H1 (cell line): Measurements from ENCODE around the gene PPARA. TPM values are rescaled to one million over a fixed set of nuclear protein-coding genes. Genes with fewer than 3 reads are reported as not detected.

Experiments
- CTCF ChIA-PET: fragments of 300-600 bp; sonication (Branson Sonifier 250); formaldehyde crosslinking; loops from one replicate; lab custom pipeline; 2021; ENCODE audit not compliant: partially characterized antibody; lab: Charles Lee
- POLR2A ChIA-PET: fragments of 300-600 bp; sonication (Branson Sonifier 250); formaldehyde crosslinking; loops from one replicate; lab custom pipeline; 2021; ENCODE audit warnings: inconsistent platforms; ENCODE audit not compliant: partially characterized antibody; lab: Charles Lee
- DNase-seq, 2 experiments: peaks; one replicate each; pipeline versions ENCODE4 v3.0.0 to v3.0.0-alpha.2; 2010 to 2022; ENCODE audit warnings: low spot score in 2 of 2, low read depth in 1 of 2, mixed read lengths in 1 of 2
- FAIRE-seq: peaks from 2 replicates; lab custom pipeline; 2011; peaks lifted over from hg19 to GRCh38; lab: Jason Lieb, UNC
- H2AFZ ChIP-seq: 2 replicates; pipeline ENCODE4 v1.8.1; 2012; ENCODE audit warnings: low read length, inconsistent platforms
- H2AK5ac ChIP-seq: 2 replicates; pipeline ENCODE4 v1.6.1; 2013; ENCODE audit warnings: low read depth, low read length
- H2BK120ac ChIP-seq: replicated peaks from 2 replicates; pipeline ENCODE3; 2013; ENCODE audit warnings: low read depth, low read length, inconsistent platforms
- H2BK12ac ChIP-seq: 2 replicates; pipeline ENCODE4 v1.6.1; 2013; ENCODE audit warnings: low read depth, low read length
- H2BK15ac ChIP-seq: 2 replicates; pipeline ENCODE4 v1.6.1; 2013; ENCODE audit warnings: low read length
- H2BK20ac ChIP-seq: 2 replicates; pipeline ENCODE4 v1.6.1; 2013; ENCODE audit warnings: low read length
- H2BK5ac ChIP-seq: 2 replicates; pipeline ENCODE4 v1.6.1; 2013; ENCODE audit warnings: low read depth, low read length
- H3K14ac ChIP-seq: 2 replicates; pipeline ENCODE4 v1.6.1; 2013; ENCODE audit warnings: inconsistent platforms; ENCODE audit not compliant: insufficient read length
- H3K18ac ChIP-seq: 2 replicates; pipeline ENCODE4 v1.6.1; 2013; ENCODE audit warnings: low read length; ENCODE audit errors: extremely low read depth
- H3K23ac ChIP-seq: 2 replicates; pipeline ENCODE4 v1.6.1; 2013; ENCODE audit warnings: inconsistent platforms; ENCODE audit not compliant: insufficient read length
- H3K23me2 ChIP-seq: 2 replicates; pipeline ENCODE4 v1.6.1; 2013; ENCODE audit warnings: low read depth, low read length
- H3K27ac ChIP-seq: 2 replicates; pipeline ENCODE4 v1.6.1; 2011; ENCODE audit warnings: low read depth, low read length, inconsistent platforms
- H3K27me3 ChIP-seq, 4 experiments: replicated peaks in 1 of 4; 1 replicate in 1 of 4; 2 replicates in 3 of 4; pipeline versions ENCODE4 v1.6.1 to v1.8.1; 2011 to 2013; ENCODE audit warnings: low read length in 3 of 4, mild to moderate bottlenecking in 3 of 4, inconsistent platforms in 2 of 4, mixed read lengths in 2 of 4, moderate library complexity in 1 of 4; ENCODE audit not compliant: control insufficient read depth in 3 of 4, insufficient read depth in 3 of 4; ENCODE audit errors: extremely low read depth in 1 of 4
- H3K36me3 ChIP-seq, 4 experiments: 2 replicates each; pipeline versions ENCODE4 v1.6.1 to v1.8.1; 2011 to 2013; ENCODE audit warnings: mild to moderate bottlenecking in 4 of 4, low read length in 3 of 4, moderate library complexity in 2 of 4, control low read depth in 1 of 4, inconsistent platforms in 1 of 4; ENCODE audit not compliant: insufficient read depth in 4 of 4, control insufficient read depth in 2 of 4
- H3K4ac ChIP-seq: replicated peaks from 2 replicates; pipeline ENCODE3; 2013; ENCODE audit warnings: low read length, low read depth, mixed read lengths, inconsistent platforms; ENCODE audit not compliant: insufficient read length
- H3K4me1 ChIP-seq, 4 experiments: replicated peaks in 1 of 4; 1 replicate in 1 of 4; 2 replicates in 3 of 4; pipeline versions ENCODE4 v1.6.1 to v1.8.1; 2011 to 2013; ENCODE audit warnings: low read length in 3 of 4, inconsistent platforms in 2 of 4, mixed read lengths in 1 of 4; ENCODE audit not compliant: insufficient read depth in 4 of 4, control insufficient read depth in 3 of 4
- H3K4me2 ChIP-seq, 2 experiments: 2 replicates each; pipeline versions ENCODE4 v1.6.1 to v1.8.1; 2011 to 2013; ENCODE audit warnings: low read depth in 2 of 2, low read length in 2 of 2, control low read depth in 1 of 2, inconsistent platforms in 1 of 2, mild to moderate bottlenecking in 1 of 2; ENCODE audit not compliant: insufficient read depth in 1 of 2
- H3K4me3 ChIP-seq, 4 experiments: fragments of 200-600, 300-600 bp in 1 of 4; sonication (generic), shearing (Covaris generic), sonication (Bioruptor Twin) in 1 of 4; 2 replicates each; pipeline versions ENCODE4 v1.5.1 to v1.8.1; 2011 to 2016; ENCODE audit warnings: low read length in 4 of 4, low read depth in 3 of 4, control low read depth in 2 of 4, inconsistent platforms in 2 of 4, mild to moderate bottlenecking in 2 of 4, mixed read lengths in 1 of 4, moderate library complexity in 1 of 4; ENCODE audit not compliant: insufficient read depth in 2 of 4; ENCODE audit errors: extremely low read depth in 1 of 4
- H3K56ac ChIP-seq: replicated peaks from 2 replicates; pipeline ENCODE3; 2013; ENCODE audit warnings: low read depth, mild to moderate bottlenecking, mixed read lengths, low read length, inconsistent platforms; ENCODE audit not compliant: insufficient read length
- H3K79me1 ChIP-seq: 2 replicates; pipeline ENCODE4 v1.6.1; 2013; ENCODE audit warnings: low read depth, low read length, control low read depth
- H3K79me2 ChIP-seq, 2 experiments: 2 replicates each; pipeline versions ENCODE4 v1.6.1 to v1.8.1; 2012 to 2013; ENCODE audit warnings: low read length in 2 of 2, mild to moderate bottlenecking in 2 of 2, inconsistent platforms in 1 of 2; ENCODE audit not compliant: insufficient read depth in 2 of 2, control insufficient read depth in 1 of 2
- H3K9ac ChIP-seq, 4 experiments: replicated peaks in 1 of 4; 1 replicate in 1 of 4; 2 replicates in 3 of 4; pipeline versions ENCODE4 v1.6.1 to v1.8.1; 2011 to 2013; ENCODE audit warnings: low read depth in 3 of 4, low read length in 3 of 4, control low read depth in 2 of 4, mild to moderate bottlenecking in 2 of 4, moderate library complexity in 2 of 4, inconsistent platforms in 1 of 4; ENCODE audit errors: extremely low read depth in 1 of 4
- H3K9me3 ChIP-seq, 2 experiments: 2 replicates each; pipeline versions ENCODE4 v1.6.1 to v1.8.1; 2012 to 2013; ENCODE audit warnings: mild to moderate bottlenecking in 2 of 2, moderate library complexity in 2 of 2, control low read depth in 1 of 2, inconsistent platforms in 1 of 2, low read depth in 1 of 2, low read length in 1 of 2, mixed read lengths in 1 of 2; ENCODE audit not compliant: insufficient read depth in 2 of 2
- H4K20me1 ChIP-seq, 2 experiments: replicated peaks in 1 of 2; 2 replicates each; pipeline versions ENCODE3 to v1.8.1; 2011 to 2013; ENCODE audit warnings: inconsistent platforms in 2 of 2, low read length in 2 of 2, mild to moderate bottlenecking in 1 of 2; ENCODE audit not compliant: insufficient read depth in 2 of 2, control insufficient read depth in 1 of 2
- H4K5ac ChIP-seq: 2 replicates; pipeline ENCODE4 v1.6.1; 2013; ENCODE audit warnings: low read length, low read depth, mixed read lengths, inconsistent platforms; ENCODE audit not compliant: insufficient read length
- H4K8ac ChIP-seq: 2 replicates; pipeline ENCODE4 v1.8.0; 2013; ENCODE audit warnings: mild to moderate bottlenecking, moderate library complexity, low read length, inconsistent platforms; ENCODE audit not compliant: insufficient read depth; ENCODE audit errors: extremely low read depth
- H4K91ac ChIP-seq: replicated peaks from 2 replicates; pipeline ENCODE3; 2013; ENCODE audit warnings: low read length, mixed read lengths, inconsistent platforms; ENCODE audit not compliant: insufficient read length
- ASH2L ChIP-seq: fragments of 200-600, 300-600 bp; sonication (generic); IDR thresholded peaks from one replicate; pipeline ENCODE4 v1.7.1; 2017; ENCODE audit warnings: low read length
- FOSL1 ChIP-seq: IDR thresholded peaks from 2 replicates; pipeline ENCODE4 v1.6.1; 2011; ENCODE audit warnings: mild to moderate bottlenecking, low read depth, low read length, moderate library complexity; ENCODE audit not compliant: insufficient read depth
- GTF2F1 ChIP-seq: IDR thresholded peaks from 2 replicates; pipeline ENCODE4 v1.6.1; 2012; ENCODE audit warnings: low read depth, low read length, improper control_type of control experiment, borderline replicate concordance
- SP4 ChIP-seq: IDR thresholded peaks from 2 replicates; pipeline ENCODE4 v1.6.1; 2012; ENCODE audit warnings: low read length, inconsistent platforms
- SRF ChIP-seq: IDR thresholded peaks from 2 replicates; pipeline ENCODE4 v1.6.1; 2011; ENCODE audit warnings: mild to moderate bottlenecking, low read depth, low read length, moderate library complexity
- SUZ12 ChIP-seq: fragments of 200-600 bp; sonication (generic); IDR thresholded peaks from 2 replicates; pipeline ENCODE4 v1.6.1; 2012; ENCODE audit warnings: mild to moderate bottlenecking, inconsistent platforms, low read length, moderate library complexity, mixed read lengths
- WGBS, 2 experiments: shearing (Covaris generic) in 1 of 2; methylation state at CpG; one replicate each; pipeline versions ENCODE4 v1.1.6 to v1.1.7; 2013 to 2015; ENCODE audit warnings: low lambda C conversion rate in 2 of 2, mixed read lengths in 2 of 2, inconsistent platforms in 1 of 2, low coverage in 1 of 2, missing lambda C conversion rate in 1 of 2; ENCODE audit not compliant: insufficient replicate concordance in 2 of 2, insufficient coverage in 1 of 2, insufficient read length in 1 of 2; ENCODE audit errors: extremely low coverage in 1 of 2, missing lambda C conversion rate in 1 of 2; 5-methylcytosine and 5-hydroxymethylcytosine counted together
- polyA plus RNA-seq, 7 experiments: library from polyadenylated mRNA; depleted of rRNA in 3 of 7; stranded (reverse) in 5 of 7; unstranded in 2 of 7; fragments of >200 nt in 5 of 7; fragments of 200-250 nt in 2 of 7; gene quantifications; 1 replicate in 5 of 7; 2 replicates in 1 of 7; 4 replicates in 1 of 7; pipeline versions ENCODE4 v1.2.1 to v1.2.3, GENCODE V29; 2011 to 2013; ENCODE audit warnings: missing spikeins in 2 of 7, mixed read lengths in 2 of 7
- total RNA-seq: library from RNA; stranded (reverse); fragmentation: NEBNext Ultra II Directional; extraction: Animal tissue kit (Norgen Biotek cat#: 25700); gene quantifications from 2 replicates; pipeline ENCODE4 v1.2.1, GENCODE V29; 2021

Gene PPARA
- total and polyA plus RNA-seq, 2 of the 8 experiments (the other 6 are each of a cell fraction or from before 2014, with no cell fraction given): 3.1 to 8.2 TPM

DNA sequence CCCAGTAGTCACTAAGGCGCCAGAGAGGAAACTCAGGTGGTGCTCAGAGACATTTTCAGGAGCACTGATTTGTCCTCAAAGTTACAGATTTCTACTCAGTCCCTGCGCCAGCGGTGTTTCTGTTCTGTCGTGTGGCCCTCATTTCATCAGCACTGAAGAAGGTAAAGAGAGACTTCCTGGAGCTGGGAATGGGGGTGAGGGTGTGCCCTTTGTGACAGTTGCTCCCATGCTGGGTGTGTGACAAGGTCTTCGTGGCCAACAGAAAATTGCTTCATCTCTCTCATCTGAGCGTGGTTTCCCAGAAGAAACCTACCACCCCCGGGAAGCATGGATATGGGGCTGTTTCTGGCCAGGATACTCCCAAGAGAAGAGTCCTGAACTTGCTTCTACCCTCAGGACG lies 2.0 kb upstream of the PPARA start:
- WGBS, 2 experiments: 91% methylated on average over 8 of the region's 8 CpGs; no CpG with 5 or more reads in 1 of the 2 experiments
- Histone ChIP-seq H4K8ac (no peak overlapping the region), H3K56ac (no peak overlapping the region), H3K4me2 (no peak overlapping the region; a peak in 1 of 4 replicates), H2BK5ac (no peak overlapping the region), H4K20me1 (peaks cover 0 to 4% of the 10 kb centered on the region in 2 experiments), H3K23ac (no peak overlapping the region), H3K36me3 (no peaks in the 10 kb centered on the region), H3K27me3 (peaks cover 6 to 42% (median 35%) of the 10 kb centered on the region in 4 experiments), H3K27ac (no peak overlapping the region), H3K9ac (no peak overlapping the region), H2BK15ac (no peak overlapping the region), H2AK5ac (no peak overlapping the region), H3K4me3 (no peak overlapping the region), H3K9me3 (no peaks in the 10 kb centered on the region), H3K18ac (no peak overlapping the region), H3K79me2 (no peaks in the 10 kb centered on the region), H4K5ac (no peak overlapping the region), H3K4ac (no peak overlapping the region), H3K79me1 (no peaks in the 10 kb centered on the region), H4K91ac (no peak overlapping the region), H2AFZ (no peak overlapping the region), H3K14ac (no peak overlapping the region), H3K23me2 (peaks cover 15% of the 10 kb centered on the region; the same call in 1 of the 2 replicates), H2BK120ac (no peak overlapping the region), H3K4me1 (peaks cover 0 to 8% (median 2%) of the 10 kb centered on the region in 4 experiments; a peak in 2 of 7 replicates), H2BK20ac (no peak overlapping the region), H2BK12ac (no peak overlapping the region)
- DNase-seq (no peak), FAIRE-seq (no peak)
- ChIA-PET POLR2A (interaction anchor here (0.9 kb wide), 1 partner anchor 13 kb away, joined by 3 read pairs; no protein-coding TSS in a partner anchor), CTCF (interaction anchor here (1.0 to 3.8 kb wide), 5 partner anchors 15 to 129 kb away, joined by 3 to 15 read pairs (median 3); no protein-coding TSS in a partner anchor)
- TF ChIP-seq ASH2L (no peak), SUZ12 (no peak), GTF2F1 (no peak), FOSL1 (no peak), SP4 (no peak), SRF (no peak)
